Renal cortex interstitium (tissue), 11 donors: Measurements from ENCODE around the gene MCM5. TPM values are rescaled to one million over a fixed set of nuclear protein-coding genes. Genes with fewer than 3 reads are reported as not detected.
"Not testable (repeated sequence)": the region's sequence is repeated elsewhere in the genome, so short reads cannot be mapped to it uniquely, and the experiment has no call there.

Source experiments
- DNase-seq, 11 donors: peaks; one replicate each; pipeline ENCODE4 v3.0.0-alpha.2; 2013; ENCODE audit warnings: low read depth in 9 of 11, low spot score in 4 of 11; ENCODE audit errors: extremely low read depth in 1 of 11
- polyA plus RNA-seq, 3 donors: library from polyadenylated mRNA; unstranded; fragments of 120-200 nt; gene quantifications; one replicate each; pipeline ENCODE4 v1.2.1, GENCODE V29; 2013; ENCODE audit not compliant: insufficient read length in 3 of 3

MCM5 gene
- polyA plus RNA-seq, 3 donors, result 65.1 to 88.3 (median 72.0) TPM

- no peak for DNase-seq
These were observed 58.0 kb downstream of the MCM5 start for GRCh38 chr22:35457729-35458546.

GRCh38 chr22:35458547-35459422 lies 58.8 kb downstream of the MCM5 start:
- DNase-seq, result no peak

DNA sequence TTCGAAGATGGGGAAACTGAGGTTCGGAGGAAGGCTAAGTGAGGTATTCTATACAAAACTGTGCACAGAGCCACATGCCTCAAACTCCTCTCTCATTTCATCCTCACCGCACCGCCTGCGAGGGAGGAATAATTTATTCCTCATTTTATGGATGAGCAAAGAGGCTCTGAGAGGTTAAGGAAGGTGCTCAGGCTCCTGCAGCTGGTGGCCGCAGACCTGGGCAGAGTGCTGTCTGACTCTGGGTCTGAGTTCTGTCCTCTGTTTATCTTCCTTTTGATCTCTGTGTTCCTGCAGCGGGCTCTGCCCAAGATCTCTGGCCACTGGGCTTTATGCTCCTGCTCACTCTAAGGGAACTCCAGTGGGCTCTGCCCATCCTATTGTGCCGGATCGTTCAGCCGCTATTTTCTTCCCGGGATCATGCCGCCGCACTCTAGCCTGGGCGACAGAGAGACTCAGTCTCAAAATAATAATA lies 59.5 kb downstream of the MCM5 start:
- no peak for DNase-seq

DNA sequence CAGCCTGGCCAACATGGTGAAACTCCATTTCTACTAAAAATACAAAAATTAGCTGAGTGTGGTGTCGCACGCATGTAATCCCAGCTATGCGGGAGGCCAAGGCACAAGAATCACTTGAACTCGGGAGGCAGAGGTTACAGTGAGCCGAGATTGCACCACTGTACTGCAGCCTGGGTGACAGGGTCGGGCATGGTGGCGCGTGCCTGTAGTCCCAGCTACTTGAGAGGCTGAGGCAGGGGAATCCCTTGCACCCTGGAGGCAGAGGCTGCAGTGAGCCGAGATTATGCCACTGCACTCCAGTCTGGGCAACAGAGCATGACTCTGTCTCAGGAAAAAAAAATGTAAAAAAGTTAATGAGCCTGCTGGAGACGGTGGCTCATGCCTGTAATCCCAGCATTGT lies 60.0 kb downstream of the MCM5 start:
- DNase-seq, result not testable (repeated sequence)

DNA sequence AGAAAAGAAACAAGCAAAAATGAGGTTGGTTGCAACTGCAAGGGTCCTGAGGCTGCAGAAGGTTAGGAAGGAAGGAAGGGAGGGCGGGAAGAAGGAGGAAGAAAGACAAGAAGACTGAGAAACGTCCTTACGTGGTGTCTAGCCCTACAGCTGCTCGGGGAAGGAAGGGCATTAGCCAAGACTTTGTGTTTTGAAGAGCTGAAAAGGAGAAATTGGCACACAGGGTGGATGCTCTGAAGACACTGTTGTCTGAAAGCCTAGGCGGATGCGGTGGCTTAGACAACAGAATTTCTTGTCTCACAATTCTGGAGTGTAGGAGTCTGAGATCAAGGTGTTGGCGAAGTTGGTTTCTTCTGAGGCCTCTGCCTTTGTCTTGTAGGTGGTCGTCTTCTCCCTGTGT lies 60.7 kb downstream of the MCM5 start:
- DNase-seq, result no peak

GRCh38 chr22:35462498-35463230 lies 62.7 kb downstream of the MCM5 start:
- DNase-seq, result no peak

DNA sequence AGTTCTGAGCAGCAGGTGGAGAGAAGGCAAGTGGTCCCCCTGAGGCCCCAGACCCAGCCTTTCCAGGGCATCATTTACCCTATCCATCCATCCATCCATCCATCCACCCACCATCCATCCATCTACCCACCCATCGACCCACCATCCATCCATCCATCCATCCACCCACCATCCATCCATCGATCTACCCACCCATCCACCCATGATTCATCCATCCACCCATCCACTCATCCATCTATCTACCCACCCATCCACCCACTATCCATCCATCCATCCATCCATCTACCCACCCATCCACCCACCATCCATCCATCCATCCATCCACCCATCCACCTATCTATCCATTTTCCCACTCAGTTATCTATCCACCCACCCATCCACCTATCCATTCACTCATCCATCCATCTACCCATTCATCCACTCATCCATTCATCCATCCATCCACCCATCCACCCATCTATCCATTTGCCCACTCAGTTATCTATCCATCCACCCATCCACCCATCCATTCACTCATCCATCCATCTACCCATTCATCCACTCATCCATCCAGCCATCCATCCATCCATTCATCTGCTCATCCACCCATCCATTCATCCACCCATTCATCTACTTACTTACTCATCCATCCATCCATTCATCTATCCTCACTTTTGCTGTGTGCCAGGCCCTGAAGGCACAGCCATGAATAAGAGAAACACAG lies 63.4 kb downstream of the MCM5 start:
- no peak for DNase-seq

DNA sequence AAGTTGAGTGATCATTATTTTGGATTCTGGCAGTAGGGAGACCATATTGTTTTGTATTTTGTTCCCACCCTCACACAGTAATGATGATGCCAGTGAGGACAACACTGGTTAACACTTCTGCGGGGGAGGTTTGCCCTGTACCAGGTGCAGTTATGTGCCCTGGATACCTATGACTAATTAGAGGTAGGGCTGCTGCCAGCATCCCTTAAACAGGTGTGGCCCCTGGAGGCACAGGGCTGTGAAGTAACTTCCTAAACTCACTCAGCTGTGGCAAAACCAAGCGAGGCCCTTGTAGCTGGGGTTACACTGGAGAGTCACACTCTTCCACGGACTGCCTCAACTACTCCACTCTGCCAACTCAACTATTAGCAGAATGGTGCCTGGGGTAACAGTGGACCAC lies 64.5 kb downstream of the MCM5 start:
- no peak for DNase-seq

DNA sequence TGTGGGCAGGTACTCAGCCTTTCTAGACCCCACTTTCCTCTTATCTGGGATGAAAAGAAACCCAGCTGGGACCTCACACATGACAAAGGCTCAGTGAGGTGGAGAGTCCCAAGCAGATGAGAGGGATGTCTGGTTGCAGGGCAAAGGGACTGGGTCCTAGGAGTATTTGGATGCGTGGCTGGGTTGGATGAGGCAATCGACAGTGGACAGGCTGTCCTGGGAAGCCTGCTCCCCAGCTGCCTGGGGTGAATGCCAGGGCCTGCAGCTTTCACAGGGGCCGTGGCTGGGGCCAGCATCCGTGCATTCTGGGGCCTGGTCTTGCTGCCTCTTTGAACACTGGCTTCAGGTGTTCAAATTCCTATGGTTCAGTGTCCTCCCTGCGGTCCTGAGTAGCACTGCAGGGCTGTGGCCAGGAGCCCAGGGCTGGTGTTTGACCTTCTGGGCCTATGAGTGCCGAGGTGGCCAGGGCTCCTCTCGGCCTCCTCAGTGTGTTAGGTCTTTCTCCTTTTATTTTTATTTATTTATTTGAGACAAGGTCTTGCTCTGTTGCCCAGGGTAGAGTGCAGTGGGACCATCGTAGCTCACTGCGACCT lies 65.3 kb downstream of the MCM5 start:
- DNase-seq, result no peak

- DNase-seq, result no peak
These were observed 67.9 kb downstream of the MCM5 start for GRCh38 chr22:35467681-35468434.

- DNase-seq, result no peak
These were observed 71.0 kb downstream of the MCM5 start for GRCh38 chr22:35470903-35471321.

- not testable (repeated sequence) for DNase-seq
These were observed 71.6 kb downstream of the MCM5 start for GRCh38 chr22:35471566-35471965.

GRCh38 chr22:35472488-35472887 lies 72.5 kb downstream of the MCM5 start:
- no peak for DNase-seq

- no peak for DNase-seq
These were observed 74.0 kb downstream of the MCM5 start for GRCh38 chr22:35473971-35474370.
